GM12891 (cell line): ENCODE measurements around the gene TSHR.

ENCODE experiments used
- PAX5 ChIP-seq: IDR thresholded peaks from 2 replicates; pipeline ENCODE4 v1.6.1; 2011; ENCODE audit warnings: low read length, moderate library complexity, mild to moderate bottlenecking; ENCODE audit not compliant: insufficient read depth, severe bottlenecking
- POLR2A ChIP-seq: IDR thresholded peaks from 2 replicates; pipeline ENCODE4 v1.6.1; 2011; ENCODE audit warnings: low read depth, low read length, control low read depth
- POLR2AphosphoS5 ChIP-seq: IDR thresholded peaks from 2 replicates; pipeline ENCODE4 v1.6.1; 2011; ENCODE audit warnings: low read depth, low read length, control low read depth
- TAF1 ChIP-seq: IDR thresholded peaks from 2 replicates; pipeline ENCODE4 v1.6.1; 2011; ENCODE audit warnings: low read depth, low read length, control low read depth

DNA sequence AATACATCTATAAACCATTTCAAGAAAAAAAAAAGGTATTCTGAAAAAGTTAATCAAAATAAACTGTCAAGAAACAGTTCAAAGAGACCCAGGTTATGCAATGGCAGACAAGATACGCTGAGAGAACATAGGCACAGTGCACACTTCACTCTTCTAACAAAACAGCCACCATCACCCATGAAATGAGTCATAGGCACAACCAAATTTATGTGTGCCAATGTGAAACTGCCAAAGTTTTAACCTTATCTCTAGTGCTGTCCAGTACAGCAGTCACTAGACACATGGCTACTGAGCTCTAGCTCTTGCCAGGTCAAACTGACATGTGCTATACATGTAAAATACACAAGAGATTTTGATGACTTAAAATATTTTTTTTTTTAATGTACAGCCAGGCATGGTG is 15.3 kb upstream of the TSHR start:
- TF ChIP-seq TAF1 (no peak), POLR2A (no peak), POLR2AphosphoS5 (no peak), PAX5 (no peak)
